AG10803 (cell line): ENCODE measurements around the gene GALNT18.

Source experiments
- DNase-seq: peaks from one replicate; pipeline ENCODE4 v3.0.0; 2010; ENCODE audit warnings: low read depth
- H3K4me3 ChIP-seq: 2 replicates; pipeline ENCODE4 v1.5.1; 2011; ENCODE audit warnings: mild to moderate bottlenecking, low read length, control low read depth
- CTCF ChIP-seq: conservative IDR thresholded peaks from 2 replicates; pipeline ENCODE4 v1.5.1; 2011; ENCODE audit warnings: mild to moderate bottlenecking, low read length, control low read depth, inconsistent platforms

GALNT18 gene

GRCh38 chr11:11268706-11269105 lies 353.1 kb downstream of the GALNT18 start:
- H3K4me3 ChIP-seq: no peak overlapping the region
- TF ChIP-seq CTCF: no peak
- DNase-seq: no peak

GRCh38 chr11:11268119-11268518 lies 353.7 kb downstream of the GALNT18 start:
- no peak for DNase-seq
- H3K4me3 ChIP-seq: no peak overlapping the region
- no peak for TF ChIP-seq CTCF

- H3K4me3 ChIP-seq: no peak overlapping the region
- no peak for TF ChIP-seq CTCF
- no peak for DNase-seq
These were observed 354.5 kb downstream of the GALNT18 start for GRCh38 chr11:11267312-11267711.

- no peak overlapping the region for H3K4me3 ChIP-seq
- peak; percentile 66 for TF ChIP-seq CTCF
- no peak for DNase-seq
These were observed 355.7 kb downstream of the GALNT18 start for GRCh38 chr11:11265994-11266606.

GRCh38 chr11:11265320-11265719 lies 356.5 kb downstream of the GALNT18 start:
- no peak for TF ChIP-seq CTCF
- H3K4me3 ChIP-seq: no peak overlapping the region
- no peak for DNase-seq

GRCh38 chr11:11263238-11264005 lies 358.4 kb downstream of the GALNT18 start:
- TF ChIP-seq CTCF: no peak
- no peak overlapping the region for H3K4me3 ChIP-seq
- no peak for DNase-seq
